ENCODE measurements around the gene FRMD4A.

The FRMD4A gene

GRCh38 chr10:13659887-13660550 lies 670.7 kb downstream of the FRMD4A start:
- Histone ChIP-seq H3K27ac (ENCODE audit: low read length) (no peak overlapping the region), H3K36me3 (replicated peaks; ENCODE audit: insufficient read depth, low read length) (no peaks in the 10 kb centered on the region), H3K9me3 (replicated peaks; ENCODE audit: insufficient read depth, low read length) (no peaks in the 10 kb centered on the region), H3K4me1 (ENCODE audit: low read length) (no peaks in the 10 kb centered on the region), H3K9ac (ENCODE audit: low read length) (no peak overlapping the region), H3F3A (ENCODE audit: insufficient read depth, low read length) (no peaks in the 10 kb centered on the region), H3K27me3 (replicated peaks; ENCODE audit: insufficient read depth, low read length) (no peaks in the 10 kb centered on the region), H3K79me2 (ENCODE audit: low read length) (no peaks in the 10 kb centered on the region), H3K4me3 (ENCODE audit: low read length) (no peak overlapping the region), H3K9me2 (replicated peaks; ENCODE audit: insufficient read depth, low read length) (no peaks in the 10 kb centered on the region), H3K4me2 (ENCODE audit: low read depth, low read length) (no peak overlapping the region), H2AFZ (ENCODE audit: low read length) (no peak overlapping the region), H4K20me1 (ENCODE audit: insufficient read depth, low read length) (no peaks in the 10 kb centered on the region)
- TF ChIP-seq CTCF (IDR thresholded peaks at IDR 0.05; ENCODE audit: low read length) (peak; percentile 87), EZH2phosphoT487 (IDR thresholded peaks at IDR 0.05; ENCODE audit: low read length) (no peak)
- peak; percentile 35 for DNase-seq

- no peak overlapping the region for H3K4me2 ChIP-seq (ENCODE audit: low read depth, low read length)
- no peaks in the 10 kb centered on the region for H3F3A ChIP-seq (ENCODE audit: insufficient read depth, low read length)
- no peak for TF ChIP-seq EZH2 (optimal IDR thresholded peaks at IDR 0.05; ENCODE audit: low read depth, low read length)
- TF ChIP-seq EZH2phosphoT487 (IDR thresholded peaks at IDR 0.05; ENCODE audit: low read length) = no peak
- TF ChIP-seq CTCF (IDR thresholded peaks at IDR 0.05; ENCODE audit: low read length) = no peak
- H3K4me1 ChIP-seq (ENCODE audit: low read length) = no peaks in the 10 kb centered on the region
- no peak overlapping the region for H3K4me3 ChIP-seq (ENCODE audit: low read length)
- no peak overlapping the region for H3K9ac ChIP-seq (ENCODE audit: low read length)
- no peaks in the 10 kb centered on the region for H3K27me3 ChIP-seq (replicated peaks; ENCODE audit: insufficient read depth, low read length)
- no peak overlapping the region for H3K27ac ChIP-seq (ENCODE audit: low read length)
- no peak overlapping the region for H2AFZ ChIP-seq (ENCODE audit: low read length)
- H3K79me2 ChIP-seq (ENCODE audit: low read length) = no peaks in the 10 kb centered on the region
- no peaks in the 10 kb centered on the region for H4K20me1 ChIP-seq (ENCODE audit: insufficient read depth, low read length)
- no peaks in the 10 kb centered on the region for H3K9me2 ChIP-seq (replicated peaks; ENCODE audit: insufficient read depth, low read length)
- DNase-seq = no peak
- no peaks in the 10 kb centered on the region for H3K36me3 ChIP-seq (replicated peaks; ENCODE audit: insufficient read depth, low read length)
- no peaks in the 10 kb centered on the region for H3K9me3 ChIP-seq (replicated peaks; ENCODE audit: insufficient read depth, low read length)
Measured at GRCh38 chr10:13658871-13659685, 671.6 kb downstream of the FRMD4A start.

GRCh38 chr10:13658264-13658663 lies 672.5 kb downstream of the FRMD4A start:
- Histone ChIP-seq H4K20me1 (ENCODE audit: insufficient read depth, low read length) (no peaks in the 10 kb centered on the region), H3K27me3 (replicated peaks; ENCODE audit: insufficient read depth, low read length) (no peaks in the 10 kb centered on the region), H3K27ac (ENCODE audit: low read length) (no peak overlapping the region), H3K4me1 (ENCODE audit: low read length) (no peaks in the 10 kb centered on the region), H3K9me2 (replicated peaks; ENCODE audit: insufficient read depth, low read length) (no peaks in the 10 kb centered on the region), H3K36me3 (replicated peaks; ENCODE audit: insufficient read depth, low read length) (no peaks in the 10 kb centered on the region), H3K4me3 (ENCODE audit: low read length) (no peak overlapping the region), H2AFZ (ENCODE audit: low read length) (no peak overlapping the region), H3K9ac (ENCODE audit: low read length) (no peak overlapping the region), H3F3A (ENCODE audit: insufficient read depth, low read length) (no peaks in the 10 kb centered on the region), H3K9me3 (replicated peaks; ENCODE audit: insufficient read depth, low read length) (no peaks in the 10 kb centered on the region), H3K4me2 (ENCODE audit: low read depth, low read length) (no peak overlapping the region), H3K79me2 (ENCODE audit: low read length) (no peaks in the 10 kb centered on the region)
- no peak for DNase-seq
- no peak for TF ChIP-seq CTCF (IDR thresholded peaks at IDR 0.05; ENCODE audit: low read length)
- TF ChIP-seq EZH2 (optimal IDR thresholded peaks at IDR 0.05; ENCODE audit: low read depth, low read length) = no peak
- TF ChIP-seq EZH2phosphoT487 (IDR thresholded peaks at IDR 0.05; ENCODE audit: low read length) = no peak

All from MM.1S (cell line).